GM06990 (cell line): Measurements from ENCODE around the gene MTARC1.

Experiments used
- DNase-seq: peaks from one replicate; pipeline ENCODE4 v3.0.0-alpha.2; 2011; ENCODE audit not compliant: insufficient read length; ENCODE audit errors: extremely low read depth
- H3K27me3 ChIP-seq: replicated peaks from 2 replicates; pipeline ENCODE4 v1.6.0; 2011; ENCODE audit warnings: low read length; ENCODE audit not compliant: control insufficient read depth, insufficient read depth
- H3K36me3 ChIP-seq: 2 replicates; pipeline ENCODE4 v1.5.1; 2011; ENCODE audit warnings: low read length; ENCODE audit not compliant: control insufficient read depth, insufficient read depth
- H3K4me3 ChIP-seq: replicated peaks from 2 replicates; pipeline ENCODE4 v1.5.1; 2011; ENCODE audit warnings: low read depth, mild to moderate bottlenecking, control low read depth, low read length
- CTCF ChIP-seq: IDR thresholded peaks from 2 replicates; pipeline ENCODE4 v1.5.1; 2011; ENCODE audit warnings: low read length, control low read depth, mild to moderate bottlenecking, inconsistent platforms; ENCODE audit not compliant: insufficient read depth, poor library complexity, severe bottlenecking

The MTARC1 gene

GRCh38 chr1:220834155-220834870 lies 47.6 kb downstream of the MTARC1 start:
- DNase-seq, result no peak
- no peaks in the 10 kb centered on the region for H3K27me3 ChIP-seq
- H3K4me3 ChIP-seq, result no peak overlapping the region
- no peak for TF ChIP-seq CTCF
- no peaks in the 10 kb centered on the region for H3K36me3 ChIP-seq
